Stimulated activated CD8-positive, alpha-beta memory T cell treated with anti-CD3 and anti-CD28 coated beads, Interleukin-15, amount 100 ng/mL, for 4 hours (primary cell): ENCODE results near the gene DENND5B.
"Not testable (repeated sequence)": the region's sequence is repeated elsewhere in the genome, so short reads cannot be mapped to it uniquely, and the experiment has no call there.

Experiments used
- DNase-seq, 2 donors: peaks; one replicate each; pipeline ENCODE4 v3.0.0-alpha.2; 2020; ENCODE audit warnings: low read depth in 2 of 2

DENND5B gene

DNA sequence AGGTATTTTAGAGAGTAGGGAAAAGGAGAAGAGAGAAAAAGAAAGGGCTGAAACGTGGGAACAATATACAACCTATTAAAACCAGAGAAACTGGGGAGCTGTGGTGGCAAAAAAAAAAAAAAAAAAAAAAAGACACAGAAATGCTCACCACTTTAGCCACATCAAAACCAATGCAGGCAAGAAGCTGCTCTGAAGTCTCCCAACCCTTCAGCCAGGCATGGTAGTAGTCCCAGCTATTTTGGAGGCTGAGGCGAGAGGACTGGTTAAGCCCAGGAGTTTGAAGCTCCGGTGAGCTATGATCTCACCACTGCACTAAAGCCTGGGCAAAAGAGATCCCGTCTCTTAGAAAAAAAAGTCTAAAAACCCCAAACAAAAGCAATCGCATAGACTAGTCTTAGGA is 33.2 kb downstream of the DENND5B start:
- no peak for DNase-seq

DNA sequence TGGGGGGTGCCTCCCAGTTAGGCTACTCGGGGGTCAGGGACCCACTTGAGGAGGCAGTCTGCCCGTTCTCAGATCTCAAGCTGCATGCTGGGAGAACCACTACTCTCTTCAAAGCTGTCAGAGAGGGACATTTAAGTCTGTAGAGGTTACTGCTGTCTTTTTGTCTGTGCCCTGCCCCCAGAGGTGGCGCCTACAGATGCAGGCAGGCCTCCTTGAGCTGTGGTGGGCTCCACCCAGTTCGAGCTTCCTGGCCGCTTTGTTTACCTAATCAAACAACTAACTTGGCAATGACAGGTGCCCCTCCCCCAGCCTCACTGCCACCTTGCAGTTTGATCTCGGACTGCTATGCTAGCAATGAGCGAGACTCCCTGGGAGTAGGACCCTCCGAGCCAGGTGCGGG is 35.5 kb downstream of the DENND5B start:
- DNase-seq = not testable (repeated sequence)

DNA sequence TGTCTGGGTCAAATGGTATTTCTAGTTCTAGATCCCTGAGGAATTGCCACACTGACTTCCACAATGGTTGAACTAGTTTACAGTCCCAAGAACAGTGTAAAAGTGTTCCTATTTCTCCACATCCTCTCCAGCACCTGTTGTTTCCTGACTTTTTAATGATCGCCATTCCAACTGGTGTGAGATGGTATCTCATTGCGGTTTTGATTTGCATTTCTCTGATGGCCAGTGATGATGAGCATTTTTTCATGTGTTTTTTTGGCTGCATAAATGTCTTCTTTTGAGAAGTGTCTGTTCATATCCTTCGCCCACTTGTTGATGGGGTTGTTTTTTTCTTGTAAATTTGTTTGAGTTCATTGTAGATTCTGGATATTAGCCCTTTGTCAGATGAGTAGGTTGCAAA is 40.3 kb downstream of the DENND5B start:
- DNase-seq = not testable (repeated sequence)

GRCh38 chr12:31536672-31537071 is 54.3 kb downstream of the DENND5B start:
- DNase-seq = no peak

GRCh38 chr12:31533470-31533869 is 57.5 kb downstream of the DENND5B start:
- DNase-seq = no peak

- DNase-seq = no peak
Observed at GRCh38 chr12:31531893-31532292, 59.0 kb downstream of the DENND5B start.

GRCh38 chr12:31528095-31528494 is 62.8 kb downstream of the DENND5B start:
- DNase-seq = no peak

- no peak for DNase-seq
Observed at GRCh38 chr12:31527083-31527482, 63.9 kb downstream of the DENND5B start.

DNA sequence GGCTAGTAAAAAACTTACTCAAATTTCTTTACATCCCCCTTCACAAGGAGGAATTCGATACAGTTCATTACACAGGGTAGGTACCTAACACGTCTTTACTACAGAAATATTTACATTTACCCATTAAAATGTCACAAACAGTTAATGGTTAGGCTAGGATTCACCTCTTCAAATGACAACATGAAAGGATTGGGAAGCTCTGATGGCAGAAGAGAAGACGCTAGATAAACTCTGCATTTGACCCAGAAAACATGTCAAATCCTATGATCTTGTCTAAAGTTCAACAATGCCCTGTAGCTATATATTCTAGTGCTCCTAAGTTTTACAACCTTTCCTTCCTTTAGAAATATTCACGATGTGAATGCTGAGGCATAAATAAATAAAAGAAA is 64.8 kb downstream of the DENND5B start:
- no peak for DNase-seq

DNA sequence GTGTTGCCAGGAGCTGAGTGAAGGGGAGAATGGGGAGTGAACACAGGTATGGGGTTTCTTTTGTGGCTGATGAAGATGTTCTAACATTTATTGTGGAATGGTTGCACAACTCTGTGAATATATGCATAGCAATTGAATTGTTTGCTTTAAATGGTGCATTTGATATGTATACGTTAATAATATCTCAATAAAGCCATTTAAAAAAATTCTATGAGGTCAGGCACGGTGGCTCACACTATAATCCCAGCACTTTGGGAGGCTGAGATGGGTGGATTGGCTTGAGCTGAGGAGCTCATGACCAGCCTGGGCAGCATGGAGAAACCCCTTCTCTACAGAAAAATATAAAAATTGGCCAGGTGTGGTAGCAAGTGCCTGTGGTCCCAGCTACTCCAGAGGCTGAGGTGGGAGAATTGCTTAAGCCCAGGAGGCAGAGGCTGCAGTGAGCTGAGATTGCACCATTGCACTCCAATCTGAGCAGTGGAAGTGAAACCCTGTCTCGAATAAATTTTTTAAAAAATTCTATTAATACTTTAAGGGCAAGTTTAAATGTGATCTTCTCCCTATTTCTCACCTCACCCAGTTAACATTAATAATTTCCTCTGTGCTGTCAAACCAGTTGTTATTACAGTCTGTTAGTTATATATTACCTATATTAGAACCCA is 65.3 kb downstream of the DENND5B start:
- no peak for DNase-seq

DNA sequence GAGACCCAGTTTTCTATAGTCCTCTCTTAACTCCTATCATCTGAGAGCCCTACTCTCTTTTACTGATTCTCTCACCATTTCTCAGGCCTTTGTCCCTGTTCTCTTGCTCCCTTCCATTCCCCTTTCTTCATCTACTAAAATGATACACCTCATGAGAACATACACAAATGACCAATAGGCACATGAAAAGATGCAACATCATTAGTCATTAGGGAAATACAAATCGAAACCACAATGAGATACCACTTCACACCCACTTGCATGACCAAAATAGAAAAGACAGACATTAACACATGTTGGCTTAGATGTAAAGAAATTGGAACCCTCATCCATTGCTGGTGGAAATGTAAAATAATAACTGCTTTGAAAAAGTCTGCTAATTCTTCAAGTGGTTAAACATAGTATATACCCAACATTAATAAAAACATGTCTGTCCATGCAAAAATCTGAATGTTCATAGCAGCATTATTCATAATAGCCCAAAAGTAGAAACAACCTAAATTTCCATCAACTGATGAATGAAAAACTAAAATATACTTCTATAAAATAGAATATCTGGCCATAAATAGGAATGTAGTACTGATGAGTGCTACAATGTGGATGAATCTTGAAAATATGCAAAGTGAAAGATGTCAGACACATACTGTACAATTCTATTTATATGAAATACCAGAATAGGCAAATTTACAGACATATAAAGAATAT is 66.0 kb downstream of the DENND5B start:
- no peak for DNase-seq

DNA sequence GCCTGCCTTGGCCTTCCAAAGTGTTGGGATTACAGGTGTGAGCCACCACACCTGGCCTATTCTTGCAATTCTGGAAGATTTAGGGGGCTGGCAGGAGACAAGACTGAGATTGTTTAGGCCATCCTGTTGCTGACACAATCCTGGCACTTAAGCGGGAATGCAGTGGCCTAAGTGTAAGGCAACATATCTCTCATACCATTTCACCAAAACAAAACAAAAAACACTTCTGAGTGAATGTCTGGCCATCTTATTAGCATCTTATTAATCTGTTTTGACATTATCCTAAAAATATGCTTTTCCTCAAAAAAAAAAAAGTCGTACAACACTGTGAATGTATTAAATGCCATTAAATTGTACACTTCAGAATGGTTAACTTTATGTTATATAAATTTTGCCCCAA is 67.6 kb downstream of the DENND5B start:
- DNase-seq = no peak

GRCh38 chr12:31522607-31523006 is 68.3 kb downstream of the DENND5B start:
- no peak for DNase-seq

DNA sequence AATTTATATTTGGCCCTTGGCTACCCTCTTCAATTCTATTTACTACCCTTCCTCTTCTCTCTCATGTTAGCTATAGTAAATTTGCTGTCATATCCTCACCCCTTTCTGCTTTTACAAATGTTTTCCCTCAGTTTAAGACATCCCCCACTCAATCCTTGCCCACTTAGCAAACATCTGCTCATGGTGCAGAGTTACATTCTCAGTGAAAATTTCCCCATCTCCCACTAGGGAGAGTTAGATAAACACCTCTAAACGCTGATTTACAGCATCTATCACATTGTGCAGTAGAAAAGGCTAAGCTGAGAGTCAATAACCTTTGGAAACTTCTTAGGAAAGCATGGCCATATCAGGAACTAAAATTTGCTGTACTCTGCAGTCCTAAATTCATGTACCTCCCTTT is 69.0 kb downstream of the DENND5B start:
- no peak for DNase-seq

- no peak for DNase-seq
Observed at GRCh38 chr12:31519511-31519910, 71.4 kb downstream of the DENND5B start.

GRCh38 chr12:31518680-31519227 is 72.2 kb downstream of the DENND5B start:
- DNase-seq = no peak

DNA sequence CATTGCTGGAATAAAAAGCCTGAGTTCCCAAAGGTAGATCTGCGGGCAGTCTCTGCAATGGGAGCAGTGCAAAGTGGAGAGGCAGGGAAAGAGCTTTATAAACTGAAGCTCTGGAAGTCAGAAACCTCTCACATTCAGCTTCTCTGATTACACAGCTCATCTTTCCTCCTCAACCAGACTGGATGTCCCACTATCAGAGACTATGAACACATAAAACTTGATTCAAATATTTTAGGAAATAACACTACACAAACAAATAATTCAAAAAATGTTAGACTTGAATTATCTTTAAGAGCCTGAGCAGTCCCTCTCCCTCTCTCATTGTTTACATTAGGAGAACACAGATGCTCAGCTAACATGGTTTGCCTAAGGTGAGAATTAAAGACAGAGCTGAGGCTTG is 72.9 kb downstream of the DENND5B start:
- no peak for DNase-seq

- DNase-seq = no peak
Observed at GRCh38 chr12:31516702-31517101, 74.2 kb downstream of the DENND5B start.

- no peak for DNase-seq
Observed at GRCh38 chr12:31514912-31515311, 76.0 kb downstream of the DENND5B start.

- no peak for DNase-seq
Observed at GRCh38 chr12:31510034-31510433, 80.9 kb downstream of the DENND5B start.

- no peak for DNase-seq
Observed at GRCh38 chr12:31508436-31509150, 82.3 kb downstream of the DENND5B start.

- no peak for DNase-seq
Observed at GRCh38 chr12:31507966-31508365, 83.0 kb downstream of the DENND5B start.
